ENCODE measurements around the gene TBC1D3B.
"Not testable (repeated sequence)": the region's sequence is repeated elsewhere in the genome, so short reads cannot be mapped to it uniquely, and the experiment has no call there.

The TBC1D3B gene

GRCh38 chr17:36211484-36212271 lies 35.2 kb upstream of the TBC1D3B start:
- H3K27ac ChIP-seq (ENCODE audit: low read depth, low read length); H3K27me3 ChIP-seq (ENCODE audit: control insufficient read depth in 1 of 2, insufficient read depth in 2 of 2, low read length in 2 of 2); H3K9me3 ChIP-seq (ENCODE audit: control insufficient read depth in 1 of 2, low read length in 2 of 2); H3K36me3 ChIP-seq (ENCODE audit: control insufficient read depth in 1 of 2, insufficient read depth in 2 of 2, low read length in 2 of 2); H3K4me1 ChIP-seq (ENCODE audit: control insufficient read depth in 1 of 2, insufficient read depth in 2 of 2, low read length in 2 of 2); H3K9ac ChIP-seq (ENCODE audit: low read depth in 1 of 2, low read length in 2 of 2); H3K4me3 ChIP-seq (ENCODE audit: low read depth in 1 of 2, low read length in 2 of 2): not testable (repeated sequence)

DNA sequence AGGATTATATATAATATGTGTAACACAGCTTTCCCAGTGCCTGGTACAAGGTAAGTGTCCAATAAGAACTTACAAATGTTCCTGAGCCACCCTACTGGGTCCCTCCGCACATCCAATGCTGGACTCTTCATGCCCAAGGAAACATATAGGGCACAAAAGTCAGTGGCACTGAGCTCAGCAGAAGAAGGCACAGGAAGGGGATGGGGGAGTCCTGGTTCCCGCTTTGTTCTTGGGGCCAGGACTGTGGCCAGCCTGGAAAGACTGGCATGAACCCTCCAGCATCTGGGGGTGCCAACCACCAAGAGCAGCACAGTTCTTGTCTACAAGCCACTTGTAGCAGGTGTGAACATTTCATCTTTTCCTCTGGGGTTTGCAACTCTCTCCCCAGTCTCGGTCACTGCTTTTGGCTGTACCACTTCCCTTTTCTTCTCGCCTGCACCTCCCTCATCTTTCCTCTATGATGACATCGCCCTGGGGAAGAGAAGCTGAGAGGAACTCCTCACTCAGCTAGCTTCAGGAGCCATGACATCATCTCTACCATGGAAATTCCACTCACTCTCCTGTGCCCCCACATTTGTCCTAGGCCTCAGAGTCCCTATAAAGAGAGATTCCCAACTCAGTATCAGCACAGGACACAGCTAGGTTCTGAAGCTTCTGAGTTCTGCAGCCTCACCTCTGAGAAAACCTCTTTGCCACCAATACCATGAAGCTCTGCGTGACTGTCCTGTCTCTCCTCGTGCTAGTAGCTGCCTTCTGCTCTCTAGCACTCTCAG lies 34.2 kb upstream of the TBC1D3B start, which contains the start of gene CCL4L2:
CCL4L2 (plus strand) TSS at position 625 of the 773 bp plus-strand sequence.
- not testable (repeated sequence) for H3K4me3 ChIP-seq (ENCODE audit: low read depth in 1 of 2, low read length in 2 of 2); H3K9ac ChIP-seq (ENCODE audit: low read depth in 1 of 2, low read length in 2 of 2); H3K4me1 ChIP-seq (ENCODE audit: control insufficient read depth in 1 of 2, insufficient read depth in 2 of 2, low read length in 2 of 2); H3K9me3 ChIP-seq (ENCODE audit: control insufficient read depth in 1 of 2, low read length in 2 of 2); H3K27ac ChIP-seq (ENCODE audit: low read depth, low read length); H3K36me3 ChIP-seq (ENCODE audit: control insufficient read depth in 1 of 2, insufficient read depth in 2 of 2, low read length in 2 of 2); H3K27me3 ChIP-seq (ENCODE audit: control insufficient read depth in 1 of 2, insufficient read depth in 2 of 2, low read length in 2 of 2)

- Histone ChIP-seq H3K4me1 (ENCODE audit: control insufficient read depth in 1 of 2, insufficient read depth in 2 of 2, low read length in 2 of 2) (no peaks in the 10 kb centered on the region), H3K9me3 (ENCODE audit: control insufficient read depth in 1 of 2, low read length in 2 of 2) (no peaks in the 10 kb centered on the region), H3K27ac (ENCODE audit: low read depth, low read length) (no peak overlapping the region), H3K4me3 (ENCODE audit: low read depth in 1 of 2, low read length in 2 of 2) (no peak overlapping the region), H3K27me3 (ENCODE audit: control insufficient read depth in 1 of 2, insufficient read depth in 2 of 2, low read length in 2 of 2) (no peaks in the 10 kb centered on the region), H3K36me3 (ENCODE audit: control insufficient read depth in 1 of 2, insufficient read depth in 2 of 2, low read length in 2 of 2) (no peaks in the 10 kb centered on the region), H3K9ac (ENCODE audit: low read depth in 1 of 2, low read length in 2 of 2) (no peak overlapping the region)
These were observed 33.1 kb upstream of the TBC1D3B start for GRCh38 chr17:36209575-36209974.

DNA sequence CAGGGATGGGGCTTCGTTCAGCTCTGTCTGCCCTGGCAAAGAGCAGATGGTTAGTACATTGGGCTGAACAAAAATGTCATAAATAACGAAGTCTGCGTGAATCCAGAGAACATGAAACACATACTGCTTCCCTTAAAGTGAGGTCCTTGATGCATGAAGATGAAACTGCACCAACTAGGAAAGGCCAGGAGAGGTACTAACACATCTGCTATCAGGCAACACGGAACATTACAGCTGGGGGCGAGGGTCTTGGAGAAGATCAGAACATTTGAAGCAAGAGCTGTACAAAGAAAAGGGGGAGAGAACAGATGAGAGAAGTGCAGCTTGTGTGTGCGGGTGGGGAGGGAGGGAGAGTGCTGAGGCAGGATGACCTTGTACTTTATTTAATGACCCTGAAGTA lies 30.9 kb upstream of the TBC1D3B start:
- not testable (repeated sequence) for H3K27me3 ChIP-seq (ENCODE audit: control insufficient read depth in 1 of 2, insufficient read depth in 2 of 2, low read length in 2 of 2); H3K4me1 ChIP-seq (ENCODE audit: control insufficient read depth in 1 of 2, insufficient read depth in 2 of 2, low read length in 2 of 2); H3K4me3 ChIP-seq (ENCODE audit: low read depth in 1 of 2, low read length in 2 of 2); H3K27ac ChIP-seq (ENCODE audit: low read depth, low read length); H3K9ac ChIP-seq (ENCODE audit: low read depth in 1 of 2, low read length in 2 of 2); H3K36me3 ChIP-seq (ENCODE audit: control insufficient read depth in 1 of 2, insufficient read depth in 2 of 2, low read length in 2 of 2); H3K9me3 ChIP-seq (ENCODE audit: control insufficient read depth in 1 of 2, low read length in 2 of 2)

- not testable (repeated sequence) for H3K4me1 ChIP-seq (ENCODE audit: control insufficient read depth in 1 of 2, insufficient read depth in 2 of 2, low read length in 2 of 2); H3K9ac ChIP-seq (ENCODE audit: low read depth in 1 of 2, low read length in 2 of 2); H3K27me3 ChIP-seq (ENCODE audit: control insufficient read depth in 1 of 2, insufficient read depth in 2 of 2, low read length in 2 of 2); H3K27ac ChIP-seq (ENCODE audit: low read depth, low read length); H3K4me3 ChIP-seq (ENCODE audit: low read depth in 1 of 2, low read length in 2 of 2); H3K9me3 ChIP-seq (ENCODE audit: control insufficient read depth in 1 of 2, low read length in 2 of 2); H3K36me3 ChIP-seq (ENCODE audit: control insufficient read depth in 1 of 2, insufficient read depth in 2 of 2, low read length in 2 of 2)
These were observed 30.0 kb upstream of the TBC1D3B start for GRCh38 chr17:36206486-36206821.

DNA sequence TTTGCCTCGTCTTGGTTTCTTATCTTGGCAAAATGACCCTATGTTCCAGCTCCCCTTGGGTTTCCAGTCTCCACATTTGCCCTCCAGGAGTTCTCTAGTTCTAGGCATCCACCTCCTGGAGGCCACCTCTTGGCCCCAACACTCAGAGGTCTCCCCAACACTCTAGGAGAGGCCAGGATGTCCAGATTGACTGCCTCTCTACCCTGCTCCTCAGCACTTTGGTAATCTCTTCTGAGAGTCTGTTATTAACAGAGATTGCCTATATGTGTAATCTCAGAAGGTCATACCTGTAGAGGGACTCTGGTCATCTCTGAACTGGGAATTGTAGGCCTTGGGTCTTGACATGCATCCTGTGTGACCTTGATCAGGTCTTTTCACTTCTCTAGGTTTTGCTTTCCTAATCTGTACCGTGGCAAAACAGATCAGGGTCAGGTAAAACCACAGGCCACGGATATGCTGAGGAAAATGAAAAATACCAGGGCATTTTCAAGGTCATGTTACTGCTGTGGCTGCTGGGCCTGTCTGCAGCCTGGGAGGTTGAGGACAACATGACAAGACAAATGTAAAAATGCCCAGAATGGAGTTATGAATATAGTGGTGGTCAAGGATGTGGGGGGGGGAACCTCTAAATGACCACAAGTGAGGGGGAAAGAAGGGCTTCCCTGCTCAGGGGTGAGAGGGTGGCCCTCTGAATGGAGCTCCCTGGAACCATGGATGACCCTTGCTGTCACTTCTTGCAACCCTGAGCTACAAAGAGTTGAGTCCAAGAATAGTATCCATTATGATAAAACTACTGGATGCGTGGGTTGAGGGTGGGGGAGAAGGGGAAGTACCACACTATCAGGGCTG lies 29.4 kb upstream of the TBC1D3B start:
- no peak overlapping the region for H3K4me3 ChIP-seq (ENCODE audit: low read depth in 1 of 2, low read length in 2 of 2)
- H3K27me3 ChIP-seq (ENCODE audit: control insufficient read depth in 1 of 2, insufficient read depth in 2 of 2, low read length in 2 of 2) = no peaks in the 10 kb centered on the region
- H3K9me3 ChIP-seq (ENCODE audit: control insufficient read depth in 1 of 2, low read length in 2 of 2) = no peaks in the 10 kb centered on the region
- no peaks in the 10 kb centered on the region for H3K36me3 ChIP-seq (ENCODE audit: control insufficient read depth in 1 of 2, insufficient read depth in 2 of 2, low read length in 2 of 2)
- no peaks in the 10 kb centered on the region for H3K4me1 ChIP-seq (ENCODE audit: control insufficient read depth in 1 of 2, insufficient read depth in 2 of 2, low read length in 2 of 2)
- H3K9ac ChIP-seq (ENCODE audit: low read depth in 1 of 2, low read length in 2 of 2) = no peak overlapping the region
- H3K27ac ChIP-seq (ENCODE audit: low read depth, low read length) = no peak overlapping the region

GRCh38 chr17:36204724-36205500 lies 28.5 kb upstream of the TBC1D3B start:
- Histone ChIP-seq H3K36me3 (ENCODE audit: control insufficient read depth in 1 of 2, insufficient read depth in 2 of 2, low read length in 2 of 2) (no peaks in the 10 kb centered on the region), H3K27ac (ENCODE audit: low read depth, low read length) (no peak overlapping the region), H3K4me3 (ENCODE audit: low read depth in 1 of 2, low read length in 2 of 2) (no peak overlapping the region), H3K27me3 (ENCODE audit: control insufficient read depth in 1 of 2, insufficient read depth in 2 of 2, low read length in 2 of 2) (no peaks in the 10 kb centered on the region), H3K4me1 (ENCODE audit: control insufficient read depth in 1 of 2, insufficient read depth in 2 of 2, low read length in 2 of 2) (no peaks in the 10 kb centered on the region), H3K9me3 (ENCODE audit: control insufficient read depth in 1 of 2, low read length in 2 of 2) (no peaks in the 10 kb centered on the region), H3K9ac (ENCODE audit: low read depth in 1 of 2, low read length in 2 of 2) (no peak overlapping the region)

GRCh38 chr17:36203335-36203734 lies 26.9 kb upstream of the TBC1D3B start:
- Histone ChIP-seq H3K9ac (ENCODE audit: low read depth in 1 of 2, low read length in 2 of 2) (no peak overlapping the region), H3K27ac (ENCODE audit: low read depth, low read length) (no peak overlapping the region), H3K36me3 (ENCODE audit: control insufficient read depth in 1 of 2, insufficient read depth in 2 of 2, low read length in 2 of 2) (no peaks in the 10 kb centered on the region), H3K4me1 (ENCODE audit: control insufficient read depth in 1 of 2, insufficient read depth in 2 of 2, low read length in 2 of 2) (no peaks in the 10 kb centered on the region), H3K27me3 (ENCODE audit: control insufficient read depth in 1 of 2, insufficient read depth in 2 of 2, low read length in 2 of 2) (no peaks in the 10 kb centered on the region), H3K4me3 (ENCODE audit: low read depth in 1 of 2, low read length in 2 of 2) (no peak overlapping the region), H3K9me3 (ENCODE audit: control insufficient read depth in 1 of 2, low read length in 2 of 2) (no peaks in the 10 kb centered on the region)

DNA sequence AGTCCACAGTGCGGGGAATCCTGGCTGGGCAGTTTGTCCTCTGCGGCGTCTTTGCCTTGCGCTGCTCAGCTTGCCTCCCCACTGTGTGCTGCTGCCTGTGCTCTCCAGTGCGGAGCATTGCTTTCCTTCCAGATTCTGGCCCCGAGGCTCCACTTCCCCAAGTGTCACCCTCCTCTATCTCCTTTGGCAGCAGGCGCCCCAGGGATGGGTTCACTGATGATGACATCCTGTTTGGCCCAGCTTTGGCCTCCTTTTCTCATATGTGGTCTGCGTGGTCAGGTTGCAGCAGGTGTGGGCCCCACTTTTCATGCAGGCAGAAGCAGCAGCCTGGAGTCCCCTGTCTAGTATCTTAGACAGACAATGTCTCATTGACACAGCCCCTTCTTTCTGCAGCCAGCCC lies 25.1 kb upstream of the TBC1D3B start:
- not testable (repeated sequence) for H3K27me3 ChIP-seq (ENCODE audit: control insufficient read depth in 1 of 2, insufficient read depth in 2 of 2, low read length in 2 of 2); H3K4me1 ChIP-seq (ENCODE audit: control insufficient read depth in 1 of 2, insufficient read depth in 2 of 2, low read length in 2 of 2); H3K4me3 ChIP-seq (ENCODE audit: low read depth in 1 of 2, low read length in 2 of 2); H3K9ac ChIP-seq (ENCODE audit: low read depth in 1 of 2, low read length in 2 of 2); H3K27ac ChIP-seq (ENCODE audit: low read depth, low read length); H3K36me3 ChIP-seq (ENCODE audit: control insufficient read depth in 1 of 2, insufficient read depth in 2 of 2, low read length in 2 of 2); H3K9me3 ChIP-seq (ENCODE audit: control insufficient read depth in 1 of 2, low read length in 2 of 2)
